B cell (primary cell): ENCODE data around the gene PDK2. TPM values are rescaled to one million over a fixed set of nuclear protein-coding genes. Genes with fewer than 3 reads are reported as not detected.

Source experiments
- ATAC-seq: fragments of 200-7000 bp; cut with Tn5 transposase; one replicate; pipeline ENCODE4 v1.10.0; 2021; ENCODE audit warnings: low read depth, mild to moderate bottlenecking, moderate number of reproducible peaks, moderate library complexity
- CTCF ChIA-PET: fragments of 350-600 bp; sonication (Branson Sonifier 250); formaldehyde crosslinking; loops from one replicate; lab custom pipeline; 2021; ENCODE audit warnings: antibody characterized with exemption, inconsistent platforms; lab: Charles Lee
- POLR2A ChIA-PET: fragments of 350-600 bp; sonication (Branson Sonifier 250); formaldehyde crosslinking; loops from one replicate; lab custom pipeline; 2021; ENCODE audit warnings: antibody characterized with exemption; lab: Charles Lee
- DNase-seq: peaks from one replicate; pipeline ENCODE4 v3.0.0; 2013
- H2AFZ ChIP-seq: 2 replicates; pipeline ENCODE4 v1.6.1; 2012; ENCODE audit warnings: mild to moderate bottlenecking, low read depth, low read length; ENCODE audit not compliant: insufficient read depth, poor library complexity, severe bottlenecking
- H3K27ac ChIP-seq, 2 donors: 1 replicate in 1 of 2; 2 replicates in 1 of 2; pipeline ENCODE4 v1.5.1; 2012 to 2013; ENCODE audit warnings: low read length in 2 of 2, mild to moderate bottlenecking in 2 of 2, moderate library complexity in 1 of 2
- H3K27me3 ChIP-seq, 4 experiments: fragments of 200-600 bp in 1 of 4; sonication (generic) in 1 of 4; replicated peaks in 1 of 4; 1 replicate in 2 of 4; 2 replicates in 2 of 4; pipeline versions ENCODE4 v1.6.1 to v1.7.0; 2013 to 2016; ENCODE audit warnings: low read length in 3 of 4, mild to moderate bottlenecking in 2 of 4, mixed read lengths in 1 of 4, moderate library complexity in 1 of 4; ENCODE audit not compliant: insufficient read depth in 4 of 4, control insufficient read depth in 3 of 4; ENCODE audit errors: control extremely low read depth in 1 of 4
- H3K36me3 ChIP-seq, 2 experiments: replicated peaks in 1 of 2; 1 replicate in 1 of 2; 2 replicates in 1 of 2; pipeline versions ENCODE4 v1.6.1 to v1.7.1; 2013; ENCODE audit warnings: low read length in 1 of 2; ENCODE audit not compliant: insufficient read depth in 2 of 2, control insufficient read depth in 1 of 2; ENCODE audit errors: control extremely low read depth in 1 of 2, extremely low read depth in 1 of 2
- H3K4me1 ChIP-seq, 2 donors: fragments of 200-600 bp in 1 of 2; sonication (generic) in 1 of 2; 1 replicate in 1 of 2; 2 replicates in 1 of 2; pipeline versions ENCODE4 v1.5.1 to v1.6.1; 2013 to 2017; ENCODE audit warnings: low read length in 2 of 2; ENCODE audit not compliant: control insufficient read depth in 2 of 2, insufficient read depth in 2 of 2
- H3K4me2 ChIP-seq: replicated peaks from 2 replicates; pipeline ENCODE3; 2012; ENCODE audit warnings: mild to moderate bottlenecking, low read depth, low read length; ENCODE audit not compliant: poor library complexity, severe bottlenecking
- H3K4me3 ChIP-seq, 5 experiments: fragments of 200-600 bp in 1 of 5; sonication (generic) in 1 of 5; 1 replicate in 3 of 5; 2 replicates in 2 of 5; pipeline versions ENCODE4 v1.5.1 to v1.7.0; 2011 to 2016; ENCODE audit warnings: low read length in 4 of 5, mild to moderate bottlenecking in 4 of 5, low read depth in 2 of 5, control low read depth in 1 of 5, moderate library complexity in 1 of 5; ENCODE audit not compliant: insufficient read depth in 1 of 5; ENCODE audit errors: control extremely low read depth in 1 of 5, extremely low read depth in 1 of 5
- H3K79me2 ChIP-seq: fragments of 200-600 bp; sonication (generic); one replicate; pipeline ENCODE4 v1.6.0; 2016; ENCODE audit warnings: low read length; ENCODE audit not compliant: control insufficient read depth, insufficient read depth
- H3K9ac ChIP-seq: fragments of 200-600 bp; sonication (generic); 2 replicates; pipeline ENCODE4 v1.6.1; 2017; ENCODE audit warnings: mild to moderate bottlenecking, low read length, moderate library complexity
- H3K9me3 ChIP-seq, 3 donors: one replicate each; pipeline versions ENCODE4 v1.6.1 to v1.7.1; 2013; ENCODE audit warnings: low read length in 2 of 3; ENCODE audit not compliant: control insufficient read depth in 2 of 3, insufficient read depth in 1 of 3; ENCODE audit errors: control extremely low read depth in 1 of 3
- H4K20me1 ChIP-seq: 2 replicates; pipeline ENCODE4 v1.6.0; 2012; ENCODE audit warnings: mild to moderate bottlenecking, low read length; ENCODE audit not compliant: insufficient read depth, control insufficient read depth, poor library complexity, severe bottlenecking
- H3K27ac Mint-ChIP-seq: one replicate; pipeline ENCODE4 v1.8.0; 2021; ENCODE audit warnings: mixed read lengths
- H3K27me3 Mint-ChIP-seq: one replicate; pipeline ENCODE4 v1.8.0; 2021; ENCODE audit warnings: mixed read lengths
- H3K4me1 Mint-ChIP-seq: one replicate; pipeline ENCODE4 v1.8.0; 2021; ENCODE audit warnings: mixed read lengths
- H3K4me3 Mint-ChIP-seq: one replicate; pipeline ENCODE4 v1.8.0; 2021; ENCODE audit warnings: mixed read lengths
- H3K9me3 Mint-ChIP-seq: one replicate; pipeline ENCODE4 v1.8.0; 2022; ENCODE audit warnings: mixed read lengths; ENCODE audit not compliant: insufficient read depth
- CTCF ChIP-seq: fragments of 200-600 bp; IDR thresholded peaks from one replicate; pipeline ENCODE4 v1.8.0; 2022; ENCODE audit warnings: antibody characterized with exemption, mild to moderate bottlenecking
- EZH2 ChIP-seq: IDR thresholded peaks from 2 replicates; pipeline ENCODE4 v1.6.1; 2012; ENCODE audit warnings: borderline replicate concordance, low read depth, mild to moderate bottlenecking, moderate library complexity, low read length; ENCODE audit not compliant: insufficient read depth, poor library complexity, severe bottlenecking
- WGBS: methylation state at CpG from one replicate; pipeline ENCODE4 v1.1.5; 2013; ENCODE audit warnings: missing lambda C conversion rate; ENCODE audit not compliant: insufficient coverage; 5-methylcytosine and 5-hydroxymethylcytosine counted together
- intact Hi-C: fragments of 100-400 bp; cut with micrococcal nuclease; formaldehyde crosslinking; loops from one replicate; pipeline ENCODE4 v1.10.0; 2022
- polyA plus RNA-seq: library from polyadenylated mRNA; depleted of rRNA; stranded (reverse); fragments of >200 nt; gene quantifications from 2 replicates; pipeline ENCODE4 v1.2.3, GENCODE V29; 2012
- total RNA-seq, 2 donors: library from RNA; stranded (reverse); fragments of 120-200 nt in 1 of 2; gene quantifications; 1 replicate in 1 of 2; 2 replicates in 1 of 2; pipeline versions ENCODE4 v1.2.3 to v1.2.4, GENCODE V29; 2013 to 2022

Gene PDK2
- total and polyA plus RNA-seq, 2 donors (not counting 1 experiment from before 2014, with no cell fraction given) = 35.2 to 73.2 TPM

GRCh38 chr17:50112694-50113093, 17.5 kb downstream of the PDK2 start:
- Histone ChIP-seq H3K79me2 (no peaks in the 10 kb centered on the region), H3K27ac (no peak overlapping the region), H3K9ac (no peak overlapping the region), H2AFZ (no peak overlapping the region), H3K36me3 (peaks cover 0 to 24% of the 10 kb centered on the region in 2 experiments), H3K4me3 (no peak overlapping the region), H3K4me2 (no peak overlapping the region), H3K4me1 (peaks cover 9 to 19% of the 10 kb centered on the region in 2 donors), H3K27me3 (peaks cover 0 to 30% (median 13%) of the 10 kb centered on the region in 4 experiments), H4K20me1 (no peaks in the 10 kb centered on the region), H3K9me3 (no peaks in the 10 kb centered on the region)
- H3K9me3 Mint-ChIP-seq = no peaks in the 10 kb centered on the region
- 94% methylated on average over 17 of the region's 17 CpGs for WGBS
- TF ChIP-seq CTCF (no peak), EZH2 (no peak)
- peaks cover 14% of the 10 kb centered on the region for H3K4me1 Mint-ChIP-seq
- peaks cover 29% of the 10 kb centered on the region for H3K27me3 Mint-ChIP-seq
- no peak overlapping the region for H3K4me3 Mint-ChIP-seq
- intact Hi-C loops = no loop called here
- H3K27ac Mint-ChIP-seq = no peak overlapping the region
- ChIA-PET POLR2A (no interaction called here), CTCF (interaction anchor here (1.7 to 2.2 kb wide), 2 partner anchors 19 to 49 kb away, joined by 5 to 9 read pairs; no protein-coding TSS in a partner anchor)
- no peak for ATAC-seq
- no peak for DNase-seq

GRCh38 chr17:50113624-50114320, 18.6 kb downstream of the PDK2 start:
- POLR2A ChIA-PET = no interaction called here
- H3K9ac ChIP-seq = no peak overlapping the region
- peaks cover 14% of the 10 kb centered on the region for H3K4me1 Mint-ChIP-seq
- no peaks in the 10 kb centered on the region for H3K79me2 ChIP-seq
- CTCF ChIA-PET = interaction anchor here (0.9 to 6.8 kb wide), 12 partner anchors 9 to 184 kb away, joined by 3 to 48 read pairs (median 4); no protein-coding TSS in a partner anchor
- ATAC-seq = no peak
- no peak overlapping the region for H3K4me2 ChIP-seq
- no peak overlapping the region for H3K4me3 Mint-ChIP-seq
- peaks cover 0 to 13% of the 10 kb centered on the region in 2 experiments for H3K36me3 ChIP-seq
- intact Hi-C loops = loop anchor here (2.0 kb wide), 1 partner anchor 47 kb away; no protein-coding TSS in a partner anchor
- no peak for DNase-seq
- no peaks in the 10 kb centered on the region for H4K20me1 ChIP-seq
- TF ChIP-seq CTCF (no peak), EZH2 (no peak)
- H3K27ac ChIP-seq = no peak overlapping the region
- H3K27ac Mint-ChIP-seq = no peak overlapping the region
- peaks cover 10 to 20% of the 10 kb centered on the region in 2 donors for H3K4me1 ChIP-seq
- no peaks in the 10 kb centered on the region for H3K9me3 ChIP-seq
- no peak overlapping the region for H2AFZ ChIP-seq
- peaks cover 35% of the 10 kb centered on the region for H3K27me3 Mint-ChIP-seq
- H3K27me3 ChIP-seq = peaks cover 0 to 39% (median 15%) of the 10 kb centered on the region in 4 experiments
- no peaks in the 10 kb centered on the region for H3K9me3 Mint-ChIP-seq
- WGBS = 95% methylated on average over 5 of the region's 7 CpGs
- no peak overlapping the region for H3K4me3 ChIP-seq
